ENCODE data around the gene HMGCLL1. TPM values are rescaled to one million over a fixed set of nuclear protein-coding genes. Genes with fewer than 3 reads are reported as not detected.

HMGCLL1 gene
- total RNA-seq, 1 experiment from 2014 or later: 0.39 TPM

GRCh38 chr6:55443238-55444134 lies 135.5 kb downstream of the HMGCLL1 start:
- Histone ChIP-seq H3K9me2 (ENCODE audit: insufficient read depth) (no peaks in the 10 kb centered on the region), H3K4me2 (no peak overlapping the region), H3K79me2 (ENCODE audit: low read depth) (no peaks in the 10 kb centered on the region), H3K4me1 (replicated peaks; ENCODE audit: insufficient read depth) (no peaks in the 10 kb centered on the region), H3K36me3 (ENCODE audit: low read depth) (no peaks in the 10 kb centered on the region), H3K27ac (no peak overlapping the region), H3K27me3 (ENCODE audit: insufficient read depth, low read depth) (0 out of 2 replicates have a peak, but pooled peaks cover 3% of the 10 kb centered on the region), H2AFZ (no peak overlapping the region), H3K4me3 (no peak overlapping the region), H3F3A (ENCODE audit: insufficient read depth, low read depth) (no peaks in the 10 kb centered on the region), H4K20me1 (ENCODE audit: insufficient read depth) (no peaks in the 10 kb centered on the region), H3K9me3 (ENCODE audit: insufficient read depth, low read depth) (no peaks in the 10 kb centered on the region)
- no TSS peak for BruUV-seq (replicated peaks)
- intact Hi-C loops (cut with micrococcal nuclease; ENCODE audit: unreplicated experiment): loop anchor here (2.0 kb wide), 1 partner anchor 509 kb away; no protein-coding TSS in a partner anchor
- no peak for DNase-seq
- POLR2A ChIA-PET (ENCODE audit: unreplicated experiment): no interaction called here
- CTCF ChIA-PET: no interaction called here
- TF ChIP-seq CTCF (conservative IDR thresholded peaks at IDR 0.05) (no peak), EZH2 (IDR thresholded peaks at IDR 0.05; ENCODE audit: low read depth) (no peak)

GRCh38 chr6:55438203-55438602 lies 140.8 kb downstream of the HMGCLL1 start:
- H3K27ac ChIP-seq: no peak overlapping the region
- H3K9me3 ChIP-seq (ENCODE audit: insufficient read depth, low read depth): no peaks in the 10 kb centered on the region
- no peak overlapping the region for H3K4me3 ChIP-seq
- H3K79me2 ChIP-seq (ENCODE audit: low read depth): no peaks in the 10 kb centered on the region
- H3K9me2 ChIP-seq (ENCODE audit: insufficient read depth): no peaks in the 10 kb centered on the region
- TF ChIP-seq CTCF (conservative IDR thresholded peaks at IDR 0.05) (no peak), EZH2 (IDR thresholded peaks at IDR 0.05; ENCODE audit: low read depth) (no peak)
- no peaks in the 10 kb centered on the region for H3F3A ChIP-seq (ENCODE audit: insufficient read depth, low read depth)
- H4K20me1 ChIP-seq (ENCODE audit: insufficient read depth): no peaks in the 10 kb centered on the region
- BruUV-seq (replicated peaks): no TSS peak
- H3K4me2 ChIP-seq: no peak overlapping the region
- no peaks in the 10 kb centered on the region for H3K4me1 ChIP-seq (replicated peaks; ENCODE audit: insufficient read depth)
- 0 out of 2 replicates have a peak, but pooled peaks cover 3% of the 10 kb centered on the region for H3K27me3 ChIP-seq (ENCODE audit: insufficient read depth, low read depth)
- no peak for DNase-seq
- H2AFZ ChIP-seq: no peak overlapping the region
- no peaks in the 10 kb centered on the region for H3K36me3 ChIP-seq (ENCODE audit: low read depth)
- ChIA-PET CTCF (no interaction called here), POLR2A (ENCODE audit: unreplicated experiment) (no interaction called here)
- intact Hi-C loops (cut with micrococcal nuclease; ENCODE audit: unreplicated experiment): no loop called here

- H3K4me2 ChIP-seq: no peak overlapping the region
- no TSS peak for BruUV-seq (replicated peaks)
- no peak overlapping the region for H3K4me3 ChIP-seq
- H3K27ac ChIP-seq: no peak overlapping the region
- no peaks in the 10 kb centered on the region for H3K79me2 ChIP-seq (ENCODE audit: low read depth)
- H4K20me1 ChIP-seq (ENCODE audit: insufficient read depth): no peaks in the 10 kb centered on the region
- H3K9me3 ChIP-seq (ENCODE audit: insufficient read depth, low read depth): no peaks in the 10 kb centered on the region
- 0 out of 2 replicates have a peak, but pooled peaks cover 3% of the 10 kb centered on the region for H3K27me3 ChIP-seq (ENCODE audit: insufficient read depth, low read depth)
- ChIA-PET POLR2A (ENCODE audit: unreplicated experiment) (no interaction called here), CTCF (no interaction called here)
- no peaks in the 10 kb centered on the region for H3K36me3 ChIP-seq (ENCODE audit: low read depth)
- TF ChIP-seq EZH2 (IDR thresholded peaks at IDR 0.05; ENCODE audit: low read depth): no peak
- no peak for TF ChIP-seq CTCF (conservative IDR thresholded peaks at IDR 0.05)
- no peaks in the 10 kb centered on the region for H3K4me1 ChIP-seq (replicated peaks; ENCODE audit: insufficient read depth)
- no peak overlapping the region for H2AFZ ChIP-seq
- H3K9me2 ChIP-seq (ENCODE audit: insufficient read depth): no peaks in the 10 kb centered on the region
- intact Hi-C loops (cut with micrococcal nuclease; ENCODE audit: unreplicated experiment): no loop called here
- no peak for DNase-seq
- no peaks in the 10 kb centered on the region for H3F3A ChIP-seq (ENCODE audit: insufficient read depth, low read depth)
Measured at GRCh38 chr6:55437141-55437540, 141.9 kb downstream of the HMGCLL1 start.

Data from PC-9 (cell line).